Ascending aorta (tissue), 2 donors: ENCODE results near the gene ANKS6. TPM values are rescaled to one million over a fixed set of nuclear protein-coding genes. Genes with fewer than 3 reads are reported as not detected.

ENCODE experiments used
- DNase-seq, 2 donors: peaks; one replicate each; pipeline ENCODE4 v3.0.0-alpha.2; 2019; ENCODE audit warnings: low spot score in 2 of 2
- H3K27ac ChIP-seq, 2 donors: fragments of 200-600 bp; sonication (generic); one replicate each; pipeline ENCODE4 v1.5.1; 2016 to 2017; ENCODE audit warnings: mild to moderate bottlenecking in 1 of 2
- H3K27me3 ChIP-seq: fragments of 200-600 bp; sonication (generic); one replicate; pipeline ENCODE4 v1.5.1; 2017
- H3K36me3 ChIP-seq, 2 donors: fragments of 200-600 bp; sonication (generic); one replicate each; pipeline ENCODE4 v1.5.1; 2016
- H3K4me1 ChIP-seq, 2 donors: fragments of 200-600 bp; sonication (generic); one replicate each; pipeline ENCODE4 v1.5.1; 2016 to 2017; ENCODE audit warnings: mild to moderate bottlenecking in 1 of 2
- H3K4me3 ChIP-seq, 2 donors: fragments of 200-600 bp; sonication (generic); one replicate each; pipeline ENCODE4 v1.5.1; 2016 to 2017; ENCODE audit warnings: mild to moderate bottlenecking in 1 of 2
- H3K9me3 ChIP-seq, 2 donors: fragments of 200-600 bp; sonication (generic); one replicate each; pipeline ENCODE4 v1.5.1; 2016
- intact Hi-C: fragments of 100-400 bp; cut with DNase I; formaldehyde crosslinking; loops from one replicate; pipeline ENCODE4 v1.15.1; 2023
- total RNA-seq: library from RNA; depleted of rRNA; stranded (reverse); fragments of >200 nt; gene quantifications from one replicate; pipeline ENCODE4 v1.1.0, GENCODE V29; 2016
- TF ChIP-seq, protein P1 (sequence below), 3 experiments: fragments of 200-600 bp in 2 of 3; fragments of 450-650 bp in 1 of 3; sonication (generic) in 2 of 3; IDR thresholded peaks; one replicate each; pipeline ENCODE4 v1.5.1; 2016 to 2019; ENCODE audit warnings: antibody characterized with exemption in 3 of 3, mild to moderate bottlenecking in 1 of 3, moderate library complexity in 1 of 3

The ANKS6 gene
- total RNA-seq, 1 donor from 2014 or later = 13.0 TPM

DNA sequence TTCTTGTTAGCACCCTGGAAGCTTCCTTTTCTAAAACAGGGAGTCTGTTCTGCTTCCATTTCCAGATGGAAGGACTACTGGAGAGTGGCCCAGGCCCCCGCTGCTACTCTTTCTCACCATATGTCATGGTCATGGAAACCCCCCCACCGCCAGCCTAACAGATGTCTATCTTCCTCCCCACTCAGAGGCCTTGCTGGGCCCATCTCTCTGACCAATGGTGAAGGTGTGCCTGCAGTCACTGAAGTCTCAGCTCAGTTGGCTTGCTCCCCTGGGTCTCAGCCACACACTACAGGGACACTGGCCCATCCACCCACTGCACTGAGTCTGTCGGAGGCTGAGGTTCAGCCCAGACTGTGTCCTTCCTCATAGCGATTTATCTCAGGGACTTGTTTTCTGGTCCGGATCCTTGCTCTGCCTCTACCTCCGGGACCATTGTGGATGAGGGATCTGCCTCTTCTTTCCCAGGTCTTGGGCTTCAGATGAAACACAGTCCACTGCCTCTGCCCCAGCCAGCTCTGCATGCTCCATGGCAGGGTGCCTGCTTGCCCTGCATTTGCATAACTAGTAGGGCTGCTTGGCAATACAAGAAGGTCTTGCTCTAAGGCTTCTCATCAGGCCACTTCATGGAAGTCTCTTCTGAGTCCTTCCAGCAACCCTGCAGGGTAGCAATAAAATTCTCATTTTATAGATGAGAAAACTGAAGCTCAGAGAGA lies 42.0 kb upstream of the ANKS6 start:
- TF ChIP-seq, protein P1, sequence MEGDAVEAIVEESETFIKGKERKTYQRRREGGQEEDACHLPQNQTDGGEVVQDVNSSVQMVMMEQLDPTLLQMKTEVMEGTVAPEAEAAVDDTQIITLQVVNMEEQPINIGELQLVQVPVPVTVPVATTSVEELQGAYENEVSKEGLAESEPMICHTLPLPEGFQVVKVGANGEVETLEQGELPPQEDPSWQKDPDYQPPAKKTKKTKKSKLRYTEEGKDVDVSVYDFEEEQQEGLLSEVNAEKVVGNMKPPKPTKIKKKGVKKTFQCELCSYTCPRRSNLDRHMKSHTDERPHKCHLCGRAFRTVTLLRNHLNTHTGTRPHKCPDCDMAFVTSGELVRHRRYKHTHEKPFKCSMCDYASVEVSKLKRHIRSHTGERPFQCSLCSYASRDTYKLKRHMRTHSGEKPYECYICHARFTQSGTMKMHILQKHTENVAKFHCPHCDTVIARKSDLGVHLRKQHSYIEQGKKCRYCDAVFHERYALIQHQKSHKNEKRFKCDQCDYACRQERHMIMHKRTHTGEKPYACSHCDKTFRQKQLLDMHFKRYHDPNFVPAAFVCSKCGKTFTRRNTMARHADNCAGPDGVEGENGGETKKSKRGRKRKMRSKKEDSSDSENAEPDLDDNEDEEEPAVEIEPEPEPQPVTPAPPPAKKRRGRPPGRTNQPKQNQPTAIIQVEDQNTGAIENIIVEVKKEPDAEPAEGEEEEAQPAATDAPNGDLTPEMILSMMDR (IDR thresholded peaks at IDR 0.05) = no peak

DNA sequence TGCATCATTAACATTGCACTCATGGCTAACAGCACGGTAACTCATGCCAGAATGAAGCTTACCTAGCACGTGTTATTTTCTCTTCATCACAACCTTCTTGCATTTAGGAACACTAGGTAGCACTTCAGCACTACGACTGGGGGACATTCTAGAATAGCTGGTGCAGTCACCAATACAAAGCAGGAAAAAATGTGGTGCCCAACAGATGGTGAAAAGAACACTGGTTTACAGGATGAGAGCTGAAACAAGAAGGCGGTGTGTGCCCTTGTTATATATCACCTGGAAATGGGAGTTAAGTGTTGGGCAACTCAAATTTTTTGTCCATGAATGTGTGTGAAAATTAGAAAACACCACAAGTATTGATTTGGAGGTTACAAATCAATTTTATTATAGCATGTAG lies 41.2 kb upstream of the ANKS6 start:
- no peak overlapping the region for H3K4me3 ChIP-seq

More for the DNA sequence above, 42.0 kb upstream of the ANKS6 start:
- H3K9me3 ChIP-seq = no peaks in the 10 kb centered on the region
- no peaks in the 10 kb centered on the region for H3K4me1 ChIP-seq
- H3K27me3 ChIP-seq = no peaks in the 10 kb centered on the region
- no peak overlapping the region for H3K27ac ChIP-seq
- intact Hi-C loops = no loop called here
- H3K36me3 ChIP-seq = no peaks in the 10 kb centered on the region
- no peak for DNase-seq
- no peak overlapping the region for H3K4me3 ChIP-seq

DNA sequence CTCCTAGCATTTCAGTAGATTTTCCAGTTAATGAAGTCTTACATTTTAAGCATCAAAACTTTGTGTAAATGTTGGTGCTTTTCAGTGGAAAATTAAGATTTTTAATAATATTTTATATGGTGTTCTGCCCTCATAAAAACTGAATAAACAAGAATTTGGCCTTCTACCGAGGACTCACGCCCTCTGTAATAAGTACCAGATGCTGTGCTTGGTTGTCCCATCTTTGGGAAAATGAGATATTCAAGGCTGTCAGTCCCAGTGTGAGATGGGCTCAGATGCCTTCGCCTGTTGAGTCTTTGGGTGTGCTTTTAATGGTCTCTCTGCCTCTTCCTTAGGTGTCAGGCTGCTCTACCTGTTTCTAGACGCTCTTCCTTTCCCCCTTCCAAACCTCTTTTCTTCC lies 39.9 kb upstream of the ANKS6 start:
- Histone ChIP-seq H3K9me3 (no peaks in the 10 kb centered on the region), H3K36me3 (no peaks in the 10 kb centered on the region), H3K4me3 (no peak overlapping the region), H3K27ac (no peak overlapping the region), H3K4me1 (no peaks in the 10 kb centered on the region), H3K27me3 (no peaks in the 10 kb centered on the region)
- DNase-seq = no peak
- TF ChIP-seq, protein P1 (IDR thresholded peaks at IDR 0.05) = no peak
- intact Hi-C loops = no loop called here

More for the DNA sequence above, 41.2 kb upstream of the ANKS6 start:
- Histone ChIP-seq H3K4me1 (no peaks in the 10 kb centered on the region), H3K27me3 (no peaks in the 10 kb centered on the region), H3K9me3 (no peaks in the 10 kb centered on the region), H3K36me3 (no peaks in the 10 kb centered on the region), H3K27ac (no peak overlapping the region)
- TF ChIP-seq, protein P1 (IDR thresholded peaks at IDR 0.05) = no peak
- DNase-seq = no peak
- intact Hi-C loops = no loop called here

DNA sequence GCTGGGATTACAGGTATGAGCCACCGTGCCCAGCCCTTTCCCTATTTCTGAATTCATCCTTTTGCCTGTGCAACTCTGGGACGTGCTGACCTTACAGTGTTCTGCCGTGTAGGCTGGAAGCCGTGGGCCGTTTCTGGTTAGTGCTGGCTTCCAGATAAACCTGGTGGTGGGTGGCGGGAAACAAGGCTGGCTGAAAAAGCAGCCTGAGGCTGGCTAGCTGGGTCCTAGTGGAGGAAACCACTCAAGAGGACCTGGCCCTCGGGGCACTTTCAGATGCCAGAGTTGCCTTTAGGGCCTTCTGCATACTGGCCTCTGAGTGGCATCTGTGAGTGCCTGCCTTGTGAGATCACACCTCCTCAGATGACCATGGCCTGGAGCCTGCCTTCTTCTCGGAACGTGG lies 38.0 kb upstream of the ANKS6 start:
- Histone ChIP-seq H3K4me3 (no peak overlapping the region), H3K36me3 (no peaks in the 10 kb centered on the region), H3K27me3 (no peaks in the 10 kb centered on the region), H3K9me3 (no peaks in the 10 kb centered on the region), H3K4me1 (no peaks in the 10 kb centered on the region), H3K27ac (no peak overlapping the region)
- TF ChIP-seq, protein P1 (IDR thresholded peaks at IDR 0.05) = no peak
- DNase-seq = no peak
- intact Hi-C loops = no loop called here

DNA sequence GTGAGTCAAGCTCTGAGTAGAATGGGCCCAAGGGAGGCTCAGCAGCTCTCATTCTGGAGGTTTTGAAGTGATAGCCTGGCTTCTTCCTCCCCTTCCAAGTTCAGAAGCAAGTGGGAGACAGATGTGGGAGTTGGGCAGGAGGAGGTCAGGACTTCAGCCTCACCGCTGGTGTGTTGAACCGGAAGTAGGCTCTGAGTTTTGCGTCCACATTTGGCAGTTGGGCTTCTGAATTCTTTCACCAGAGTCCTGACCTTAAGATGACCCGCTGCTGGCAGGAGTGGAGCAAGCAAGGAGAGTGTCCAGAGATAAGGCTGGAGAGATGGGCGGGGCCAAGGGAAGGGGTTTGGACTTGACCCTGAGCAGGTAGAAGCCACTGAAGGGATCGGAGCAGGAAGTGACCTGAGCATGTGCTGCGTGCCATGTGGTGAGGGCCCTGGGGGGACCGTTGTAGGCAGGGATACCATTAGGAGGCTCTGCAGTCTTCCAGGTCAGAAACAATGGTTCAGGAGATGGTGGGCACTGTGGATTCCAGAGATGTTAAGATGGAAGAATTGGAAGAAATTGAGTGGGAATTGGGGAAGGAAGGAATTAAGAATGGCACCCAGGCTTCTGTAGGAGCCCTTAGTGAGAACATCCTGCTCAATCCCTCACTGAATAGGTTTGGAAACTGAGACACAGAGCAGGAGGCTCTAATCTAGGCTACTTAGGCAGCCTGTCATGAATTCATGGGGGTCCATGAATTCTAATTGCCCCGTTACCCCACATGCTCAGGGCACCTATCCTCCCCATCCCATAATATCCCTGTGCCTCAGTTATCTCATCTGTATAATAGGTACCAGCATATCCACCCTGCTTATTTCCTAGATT lies 37.0 kb upstream of the ANKS6 start:
- DNase-seq = no peak
- Histone ChIP-seq H3K9me3 (no peaks in the 10 kb centered on the region), H3K36me3 (no peaks in the 10 kb centered on the region), H3K4me3 (no peak overlapping the region), H3K27ac (no peak overlapping the region), H3K27me3 (no peaks in the 10 kb centered on the region), H3K4me1 (no peaks in the 10 kb centered on the region)
- TF ChIP-seq, protein P1 (IDR thresholded peaks at IDR 0.05) = no peak
- intact Hi-C loops = no loop called here
